Right atrium auricular region (tissue), 2 donors: ENCODE results near the gene CNGA4. TPM values are rescaled to one million over a fixed set of nuclear protein-coding genes. Genes with fewer than 3 reads are reported as not detected.
"Not testable (repeated sequence)": the region's sequence is repeated elsewhere in the genome, so short reads cannot be mapped to it uniquely, and the experiment has no call there.

Experiments
- DNase-seq: peaks from one replicate; pipeline ENCODE4 v3.0.0-alpha.2; 2019; ENCODE audit warnings: low spot score
- H3K27ac ChIP-seq, 2 donors: fragments of 200-600 bp; sonication (generic); 1 replicate in 1 of 2; 2 replicates in 1 of 2; pipeline ENCODE4 v1.5.1; 2016 to 2019
- H3K27me3 ChIP-seq, 2 donors: fragments of 200-600 bp; sonication (generic); one replicate each; pipeline versions ENCODE4 v1.5.1 to v1.6.0; 2017 to 2019
- H3K36me3 ChIP-seq: fragments of 200-600 bp; sonication (generic); one replicate; pipeline ENCODE4 v1.5.1; 2016
- H3K4me1 ChIP-seq, 2 donors: fragments of 200-600 bp; sonication (generic); one replicate each; pipeline versions ENCODE4 v1.5.1 to v1.6.0; 2017 to 2019
- H3K4me3 ChIP-seq, 2 donors: fragments of 200-600 bp; sonication (generic); 1 replicate in 1 of 2; 2 replicates in 1 of 2; pipeline ENCODE4 v1.5.1; 2017 to 2019; ENCODE audit warnings: mild to moderate bottlenecking in 1 of 2, moderate library complexity in 1 of 2
- H3K9me3 ChIP-seq, 2 donors: fragments of 200-600 bp; sonication (generic); one replicate each; pipeline ENCODE4 v1.5.1; 2019
- total RNA-seq, 2 donors: library from RNA; depleted of rRNA; stranded (reverse); fragments of >200 nt; gene quantifications; one replicate each; pipeline ENCODE4 v1.1.0, GENCODE V29; 2016
- TF ChIP-seq, protein P1 (sequence below), 2 donors: fragments of 200-600 bp; sonication (generic); IDR thresholded peaks; one replicate each; pipeline ENCODE4 v1.5.1; 2019; ENCODE audit warnings: antibody characterized with exemption in 2 of 2

Gene CNGA4
- total RNA-seq, 2 donors from 2014 or later, result not detected

DNA sequence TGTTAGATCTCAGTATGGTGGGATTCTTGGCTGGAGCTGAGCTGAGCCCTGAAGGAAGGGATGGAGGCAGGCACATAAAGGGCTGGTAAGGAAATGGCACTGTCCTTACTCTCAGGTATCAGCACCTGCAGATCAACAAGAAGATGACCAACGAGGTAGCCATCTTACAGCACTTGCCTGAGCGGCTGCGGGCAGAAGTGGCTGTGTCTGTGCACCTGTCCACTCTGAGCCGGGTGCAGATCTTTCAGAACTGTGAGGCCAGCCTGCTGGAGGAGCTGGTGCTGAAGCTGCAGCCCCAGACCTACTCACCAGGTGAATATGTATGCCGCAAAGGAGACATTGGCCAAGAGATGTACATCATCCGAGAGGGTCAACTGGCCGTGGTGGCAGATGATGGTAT is 2.4 kb downstream of the CNGA4 start:
- H3K27me3 ChIP-seq, result no peaks in the 10 kb centered on the region
- no peaks in the 10 kb centered on the region for H3K4me1 ChIP-seq
- H3K9me3 ChIP-seq, result no peaks in the 10 kb centered on the region
- H3K4me3 ChIP-seq, result no peak overlapping the region
- H3K36me3 ChIP-seq, result no peaks in the 10 kb centered on the region
- H3K27ac ChIP-seq, result no peak overlapping the region
- no peak for DNase-seq
- TF ChIP-seq, protein P1, sequence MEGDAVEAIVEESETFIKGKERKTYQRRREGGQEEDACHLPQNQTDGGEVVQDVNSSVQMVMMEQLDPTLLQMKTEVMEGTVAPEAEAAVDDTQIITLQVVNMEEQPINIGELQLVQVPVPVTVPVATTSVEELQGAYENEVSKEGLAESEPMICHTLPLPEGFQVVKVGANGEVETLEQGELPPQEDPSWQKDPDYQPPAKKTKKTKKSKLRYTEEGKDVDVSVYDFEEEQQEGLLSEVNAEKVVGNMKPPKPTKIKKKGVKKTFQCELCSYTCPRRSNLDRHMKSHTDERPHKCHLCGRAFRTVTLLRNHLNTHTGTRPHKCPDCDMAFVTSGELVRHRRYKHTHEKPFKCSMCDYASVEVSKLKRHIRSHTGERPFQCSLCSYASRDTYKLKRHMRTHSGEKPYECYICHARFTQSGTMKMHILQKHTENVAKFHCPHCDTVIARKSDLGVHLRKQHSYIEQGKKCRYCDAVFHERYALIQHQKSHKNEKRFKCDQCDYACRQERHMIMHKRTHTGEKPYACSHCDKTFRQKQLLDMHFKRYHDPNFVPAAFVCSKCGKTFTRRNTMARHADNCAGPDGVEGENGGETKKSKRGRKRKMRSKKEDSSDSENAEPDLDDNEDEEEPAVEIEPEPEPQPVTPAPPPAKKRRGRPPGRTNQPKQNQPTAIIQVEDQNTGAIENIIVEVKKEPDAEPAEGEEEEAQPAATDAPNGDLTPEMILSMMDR (IDR thresholded peaks at IDR 0.05), result no peak

DNA sequence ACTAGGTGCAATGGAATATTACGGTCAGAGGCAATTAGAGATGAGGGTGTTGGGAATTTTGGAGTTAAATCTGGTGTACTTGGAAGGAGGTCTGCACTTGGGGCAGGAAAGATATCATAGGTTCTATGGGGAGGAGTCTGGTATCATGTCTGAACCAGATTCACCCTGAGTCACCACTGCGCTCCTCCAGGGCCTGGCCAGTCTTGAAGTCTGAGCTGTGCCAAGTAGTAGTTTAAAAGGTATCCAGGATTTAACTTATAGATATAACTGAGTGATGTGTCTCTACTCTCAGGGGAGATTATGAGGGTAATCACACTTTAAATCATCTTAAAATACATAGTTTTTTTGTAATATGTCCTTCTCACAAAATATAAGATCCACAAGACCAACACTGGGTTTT is 6.6 kb downstream of the CNGA4 start:
- H3K36me3 ChIP-seq, result no peaks in the 10 kb centered on the region
- peaks cover 0 to 10% of the 10 kb centered on the region in 2 donors for H3K4me1 ChIP-seq
- TF ChIP-seq, protein P1 (IDR thresholded peaks at IDR 0.05), result no peak
- no peak overlapping the region for H3K27ac ChIP-seq
- H3K27me3 ChIP-seq, result no peaks in the 10 kb centered on the region
- no peaks in the 10 kb centered on the region for H3K9me3 ChIP-seq
- no peak overlapping the region for H3K4me3 ChIP-seq
- DNase-seq, result no peak

DNA sequence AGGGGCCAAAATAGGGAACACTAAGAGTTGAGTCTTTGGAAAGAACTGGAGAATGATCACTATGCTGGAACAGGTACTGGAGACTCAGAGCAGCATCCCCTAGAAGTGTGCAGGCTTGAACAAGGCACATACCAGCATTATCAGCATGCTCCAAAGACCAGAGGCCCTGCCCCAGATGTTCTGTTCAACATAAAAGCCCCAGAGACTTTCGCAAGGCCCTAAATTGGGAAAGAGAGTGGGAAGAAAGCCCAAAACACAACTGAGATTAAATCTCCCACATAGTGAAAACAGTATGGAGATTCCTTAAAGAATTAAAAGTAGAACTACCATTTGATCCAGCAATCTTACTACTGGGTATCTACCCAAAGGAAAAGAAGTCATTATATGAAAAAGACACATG is 9.4 kb downstream of the CNGA4 start:
- Histone ChIP-seq H3K36me3 (no peaks in the 10 kb centered on the region), H3K4me3 (no peak overlapping the region), H3K9me3 (no peaks in the 10 kb centered on the region), H3K4me1 (peaks cover 0 to 10% of the 10 kb centered on the region in 2 donors), H3K27me3 (no peaks in the 10 kb centered on the region), H3K27ac (no peak overlapping the region)
- TF ChIP-seq, protein P1 (IDR thresholded peaks at IDR 0.05), result no peak
- DNase-seq, result no peak

DNA sequence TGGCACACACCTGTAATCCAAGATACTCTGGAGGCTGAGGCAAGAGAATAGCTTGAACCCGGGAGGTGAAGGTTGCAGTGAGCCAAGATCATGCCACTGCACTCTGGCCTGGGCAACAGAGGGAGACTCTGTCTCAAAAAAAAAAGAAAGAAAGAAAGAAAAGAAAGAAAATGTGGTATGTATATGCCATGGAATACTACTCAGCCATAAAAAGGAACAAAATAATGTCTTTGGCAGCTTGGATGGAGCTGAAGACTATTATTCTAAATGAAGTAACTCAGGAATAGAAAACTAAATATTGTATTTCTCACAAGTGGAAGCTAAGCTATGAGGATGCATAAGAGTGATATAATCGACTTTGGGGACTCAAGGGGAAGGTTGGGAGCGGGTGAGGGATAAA is 10.0 kb downstream of the CNGA4 start:
- not testable (repeated sequence) for H3K4me3 ChIP-seq, H3K9me3 ChIP-seq, H3K27me3 ChIP-seq, DNase-seq, H3K27ac ChIP-seq, H3K4me1 ChIP-seq, H3K36me3 ChIP-seq

DNA sequence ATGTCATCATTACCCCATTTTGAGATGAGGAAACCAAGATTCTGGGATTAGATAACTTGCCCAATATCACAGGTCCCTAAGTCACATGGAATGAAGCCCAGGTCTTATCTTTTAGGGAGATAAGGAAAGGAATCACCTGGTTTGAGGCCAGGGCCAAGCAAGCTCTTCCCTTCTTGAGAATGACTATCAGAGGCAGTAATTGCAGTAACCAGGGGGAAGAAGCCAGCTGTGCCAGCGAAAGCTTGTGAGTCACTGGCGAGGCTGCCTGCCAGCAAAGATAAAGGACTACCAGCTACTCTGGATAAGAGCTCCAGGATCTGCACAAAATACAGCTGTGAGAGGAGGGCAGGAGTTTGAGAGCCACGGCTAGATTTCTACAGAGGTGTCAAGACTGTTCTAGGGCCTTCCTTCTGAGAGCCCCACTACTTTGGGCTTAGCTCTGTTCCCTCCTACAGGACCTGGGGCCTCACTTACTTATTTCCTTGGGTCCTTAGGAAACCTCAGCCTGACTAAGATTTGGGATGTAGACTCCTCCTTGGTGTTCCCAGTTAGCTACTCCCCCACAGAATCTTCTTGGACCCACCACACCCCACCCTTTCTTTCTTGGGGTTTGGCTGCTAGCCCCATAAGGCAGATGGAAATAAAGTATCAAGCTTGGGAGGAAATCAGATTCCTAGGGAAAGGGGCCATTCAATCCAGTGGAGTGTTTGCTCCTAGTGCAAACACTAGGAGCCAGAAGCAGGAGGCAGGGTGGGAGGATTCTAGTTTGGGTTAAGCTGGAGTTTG is 11.1 kb downstream of the CNGA4 start:
- H3K27ac ChIP-seq, result peak overlapping the region; percentile 31 to 38
- DNase-seq, result peak; percentile 87

DNA sequence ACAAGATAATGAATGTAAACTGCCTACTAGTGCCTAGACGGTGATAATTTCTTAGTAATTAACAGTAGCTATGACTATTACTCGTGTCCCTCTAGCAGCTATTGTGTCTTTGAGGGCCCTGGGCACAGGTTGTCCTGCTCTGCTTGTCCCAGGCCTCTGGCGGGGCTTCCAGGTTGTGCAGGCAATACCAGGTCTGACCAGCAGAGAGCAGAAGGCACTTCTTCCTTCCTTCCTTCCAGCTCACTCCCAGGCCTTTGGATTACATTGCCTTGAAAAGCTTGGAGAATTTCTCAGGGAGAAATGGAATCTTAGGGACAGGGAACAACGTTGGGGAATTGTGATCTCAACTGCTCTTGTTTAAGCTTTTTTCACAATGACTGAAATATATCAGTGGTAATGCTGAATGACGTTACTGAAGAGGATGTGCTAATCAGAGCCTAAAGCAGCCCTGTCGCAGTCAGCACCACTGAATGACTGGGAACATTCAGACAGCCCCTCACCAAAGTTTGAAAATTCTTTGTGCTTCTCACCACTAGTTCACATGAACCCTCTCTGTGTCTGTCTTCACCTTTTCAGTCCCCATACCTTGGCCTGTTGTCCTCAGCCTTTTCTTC is 12.3 kb downstream of the CNGA4 start:
- Histone ChIP-seq H3K27me3 (no peaks in the 10 kb centered on the region), H3K9me3 (no peaks in the 10 kb centered on the region), H3K4me1 (peaks cover 0 to 10% of the 10 kb centered on the region in 2 donors), H3K4me3 (no peak overlapping the region), H3K27ac (no peak overlapping the region), H3K36me3 (no peaks in the 10 kb centered on the region)
- TF ChIP-seq, protein P1 (IDR thresholded peaks at IDR 0.05), result peak; percentile 66 to 80
- DNase-seq, result peak; percentile 67

More for the DNA sequence above, 11.1 kb downstream of the CNGA4 start:
- Histone ChIP-seq H3K4me3 (no peak overlapping the region), H3K36me3 (no peaks in the 10 kb centered on the region), H3K9me3 (no peaks in the 10 kb centered on the region), H3K4me1 (peaks cover 0 to 10% of the 10 kb centered on the region in 2 donors), H3K27me3 (no peaks in the 10 kb centered on the region)
- TF ChIP-seq, protein P1 (IDR thresholded peaks at IDR 0.05), result no peak
